ENCODE data around the gene AQP7.
"Not testable (repeated sequence)": the region's sequence is repeated elsewhere in the genome, so short reads cannot be mapped to it uniquely, and the experiment has no call there.

Gene AQP7

DNA sequence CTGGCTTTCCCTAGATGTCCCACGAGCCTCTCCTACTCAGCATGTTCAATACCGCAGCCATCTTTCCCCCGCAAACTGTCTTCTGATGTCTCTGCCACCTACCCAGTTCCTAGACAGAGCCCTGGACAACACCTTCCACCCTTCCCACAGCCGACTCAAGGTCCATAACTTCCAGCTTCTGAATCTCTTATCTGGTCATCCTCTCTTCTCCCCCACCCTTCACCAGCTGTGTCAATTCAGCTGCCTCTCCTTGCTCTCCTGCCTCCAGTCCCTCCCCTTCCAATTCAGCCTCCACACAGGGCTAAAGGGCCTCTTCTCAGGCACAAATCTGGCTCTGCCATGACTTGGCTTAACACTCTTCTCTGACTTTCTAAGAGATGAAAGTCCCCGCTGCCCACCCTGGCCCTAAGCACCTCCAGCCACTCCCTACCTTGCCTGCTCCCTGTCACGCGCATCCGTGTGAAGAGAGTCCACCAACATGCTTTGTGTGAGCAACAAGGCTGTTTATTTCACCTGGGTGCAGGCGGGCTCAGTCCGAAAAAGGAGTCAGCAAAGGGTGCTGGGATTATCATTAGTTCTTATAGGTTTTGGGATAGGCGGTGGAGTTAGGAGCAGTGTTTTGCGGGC lies 25.2 kb downstream of the AQP7 start:
- in situ Hi-C loops (cut with MboI; ENCODE audit: low sequenced_read_pairs), result no loop called here

DNA sequence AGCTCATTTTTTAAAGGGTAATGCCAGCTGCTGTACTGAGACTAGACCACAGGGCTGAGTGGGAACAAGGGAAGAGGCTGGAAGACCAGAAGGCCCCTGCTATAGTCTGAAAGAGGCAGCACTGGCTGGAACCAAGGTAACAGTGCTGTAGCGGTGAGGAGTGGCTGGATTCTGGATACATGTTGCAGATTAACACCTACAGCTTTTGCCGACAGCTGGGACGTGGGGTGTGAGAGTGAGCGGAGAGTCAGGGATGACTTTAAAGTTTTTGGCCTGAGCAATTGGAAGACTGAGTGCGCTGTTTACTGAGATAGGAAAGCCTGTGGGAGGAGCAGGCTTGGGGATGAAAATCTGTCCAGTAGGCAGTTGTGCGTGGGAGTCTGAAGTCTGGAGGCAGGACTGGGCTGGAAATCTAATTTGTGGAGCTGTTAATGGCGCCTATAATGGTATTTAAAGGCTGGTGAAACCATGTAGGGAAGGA lies 26.5 kb downstream of the AQP7 start:
- in situ Hi-C loops (cut with MboI; ENCODE audit: low sequenced_read_pairs), result no loop called here

DNA sequence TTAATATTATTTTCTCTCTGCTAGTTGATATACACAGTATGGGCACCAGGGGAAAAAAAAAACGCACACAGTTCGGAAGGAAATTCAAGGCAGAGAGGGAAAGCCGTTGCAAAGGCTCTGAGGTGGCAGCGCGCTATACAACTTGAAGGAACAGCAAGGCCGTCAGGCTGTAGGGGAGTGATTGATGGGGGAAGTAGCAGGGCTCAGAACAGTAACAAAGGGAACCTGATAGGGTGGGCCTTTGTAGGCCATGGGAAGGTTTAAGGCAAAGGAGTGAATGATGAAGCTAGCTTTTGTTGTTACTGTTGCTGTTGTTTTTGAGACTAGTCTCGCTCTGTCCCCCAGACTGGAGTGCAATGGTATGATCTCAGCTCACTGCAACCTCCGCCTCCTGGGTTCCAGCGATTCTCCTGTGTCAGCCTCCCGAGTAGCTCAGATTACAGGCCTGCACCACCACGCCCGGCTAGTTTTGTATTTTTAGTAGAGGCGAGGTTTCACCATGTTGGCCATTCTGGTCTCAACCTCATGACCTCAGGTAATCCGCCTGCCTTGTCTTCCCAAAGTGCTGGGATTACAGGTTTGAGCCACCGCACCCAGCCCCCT lies 27.0 kb downstream of the AQP7 start:
- in situ Hi-C loops (cut with MboI; ENCODE audit: low sequenced_read_pairs), result no loop called here

DNA sequence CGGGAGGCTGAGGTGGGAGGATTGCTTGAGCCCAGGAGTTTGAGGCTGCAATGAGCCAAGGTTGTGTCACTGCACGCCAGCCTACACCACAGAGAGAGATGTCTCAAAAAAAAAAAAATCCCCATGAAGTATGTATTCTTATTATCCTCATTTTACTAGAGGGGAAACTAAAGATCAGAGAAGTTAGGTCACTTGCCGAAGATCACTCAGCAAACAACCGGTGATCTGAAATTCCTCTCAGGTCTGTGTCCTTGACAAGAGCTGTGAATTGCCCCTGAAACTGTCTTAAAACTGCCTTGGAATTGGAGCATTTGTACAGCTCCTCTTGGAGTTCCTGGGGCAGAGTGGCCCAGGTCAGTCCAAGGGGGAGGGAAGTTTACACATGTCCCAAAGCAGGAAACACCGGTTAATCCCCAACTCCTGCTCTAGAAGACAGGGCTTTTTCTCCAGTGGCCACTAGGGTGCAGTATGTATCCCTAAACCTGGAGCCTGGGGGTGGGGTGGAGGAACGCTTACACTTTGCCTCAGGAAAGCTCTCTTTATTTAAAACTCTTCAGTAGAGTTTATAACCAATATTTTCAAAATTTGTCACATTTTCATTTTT lies 27.6 kb downstream of the AQP7 start:
- in situ Hi-C loops (cut with MboI; ENCODE audit: low sequenced_read_pairs), result no loop called here

DNA sequence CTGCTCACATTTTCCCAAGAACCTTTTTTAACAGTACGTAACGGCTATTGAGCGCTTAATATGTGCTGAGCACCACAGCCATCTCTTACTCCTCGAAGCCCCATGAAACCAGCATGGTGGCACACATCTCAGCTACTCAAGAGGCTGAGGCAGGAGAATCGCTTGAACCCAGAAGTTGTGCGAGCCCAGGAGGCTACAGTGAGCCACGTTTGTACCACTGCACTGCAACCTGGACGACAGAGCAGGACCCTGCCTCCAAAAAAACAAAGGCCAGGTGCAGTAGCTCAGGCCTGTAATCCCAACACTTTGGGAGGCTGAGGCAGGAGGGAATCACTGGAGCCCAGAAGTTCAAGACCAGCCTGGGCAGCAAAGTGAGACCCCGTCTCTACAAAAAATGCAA lies 28.2 kb downstream of the AQP7 start:
- in situ Hi-C loops (cut with MboI; ENCODE audit: low sequenced_read_pairs), result no loop called here

DNA sequence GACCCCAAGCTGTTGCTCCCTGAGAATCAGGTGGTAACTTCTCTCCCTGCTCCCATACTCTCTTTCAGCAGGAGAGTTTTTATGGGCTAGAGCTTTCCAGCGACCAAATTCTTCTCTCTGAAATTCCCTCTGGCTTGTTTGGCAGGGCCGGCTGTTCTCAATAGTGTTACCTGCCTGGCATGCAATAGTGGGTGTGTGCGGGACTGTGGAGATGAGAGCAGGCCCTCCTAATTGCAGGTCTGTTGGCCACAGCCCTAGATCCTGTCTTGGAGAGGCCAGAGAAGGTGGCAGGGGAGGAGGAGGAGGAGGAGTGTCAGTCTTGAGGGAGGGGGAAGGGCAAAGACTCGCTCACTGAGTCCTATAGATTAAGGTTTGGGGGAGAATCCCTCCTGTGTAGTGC lies 29.5 kb downstream of the AQP7 start:
- in situ Hi-C loops (cut with MboI; ENCODE audit: low sequenced_read_pairs), result no loop called here

DNA sequence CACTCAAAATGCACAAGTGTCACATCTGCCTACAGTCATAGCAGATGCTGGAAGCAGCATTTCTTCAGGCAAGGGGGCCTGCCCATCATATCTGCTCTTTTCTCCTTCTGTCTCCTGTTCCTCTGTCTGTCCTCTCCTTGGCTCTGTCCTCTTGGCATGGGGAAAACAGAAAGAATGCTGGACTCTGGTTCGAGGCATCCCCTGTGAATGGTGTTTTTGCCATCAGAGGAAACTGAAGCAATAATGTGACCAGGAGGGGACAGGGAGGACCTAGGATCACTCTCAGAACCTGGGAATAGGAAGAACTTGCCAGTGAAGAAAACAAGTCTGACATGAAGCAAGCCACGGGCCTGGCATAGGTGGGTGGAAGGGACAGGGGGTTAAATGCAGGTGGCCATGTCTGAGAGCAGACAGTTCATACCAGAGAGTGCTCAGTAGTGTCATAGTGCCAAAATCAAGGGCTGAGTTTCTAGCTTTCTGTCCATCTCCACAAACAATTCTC lies 35.3 kb downstream of the AQP7 start:
- in situ Hi-C loops (cut with MboI; ENCODE audit: low sequenced_read_pairs), result no loop called here

DNA sequence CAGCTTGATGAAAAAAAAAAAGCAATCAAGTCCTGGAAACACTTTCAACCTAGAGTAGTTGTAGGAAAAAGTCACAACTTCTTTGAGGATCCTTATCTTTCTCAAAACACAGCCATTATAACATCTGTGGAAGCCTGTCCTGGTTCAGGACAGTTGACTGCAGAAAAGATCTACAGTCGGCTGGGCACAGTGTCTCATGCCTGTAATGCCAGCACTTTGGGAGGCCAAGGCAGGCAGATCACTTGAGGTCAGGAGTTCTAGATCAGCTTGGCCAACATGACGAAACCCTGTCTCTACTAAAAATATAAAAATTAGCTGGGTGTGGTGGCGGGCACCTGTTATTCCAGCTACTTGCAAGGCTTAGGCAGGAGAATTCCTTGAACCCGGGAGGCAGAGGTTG lies 37.6 kb downstream of the AQP7 start:
- in situ Hi-C loops (cut with MboI; ENCODE audit: low sequenced_read_pairs), result not testable (repeated sequence)

DNA sequence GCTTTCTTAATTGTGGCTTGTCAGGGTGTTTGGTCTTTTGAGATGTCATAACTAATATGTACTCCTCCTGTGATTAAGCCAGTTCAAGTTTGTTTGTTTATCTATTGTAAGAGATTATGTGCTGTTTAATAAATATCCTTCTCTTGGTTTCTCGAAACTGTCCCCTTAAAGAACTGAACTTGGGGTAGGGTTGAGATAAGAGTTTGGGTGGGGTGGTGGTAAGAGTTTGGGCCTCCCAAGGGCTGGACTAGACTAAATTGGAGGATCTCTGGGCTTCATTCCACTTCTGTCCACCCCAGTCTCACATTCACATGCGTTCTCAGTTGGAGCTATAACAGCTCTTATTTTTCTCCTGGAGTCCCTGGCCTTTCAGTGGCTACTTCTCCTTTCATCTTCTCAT lies 38.2 kb downstream of the AQP7 start:
- in situ Hi-C loops (cut with MboI; ENCODE audit: low sequenced_read_pairs), result no loop called here

DNA sequence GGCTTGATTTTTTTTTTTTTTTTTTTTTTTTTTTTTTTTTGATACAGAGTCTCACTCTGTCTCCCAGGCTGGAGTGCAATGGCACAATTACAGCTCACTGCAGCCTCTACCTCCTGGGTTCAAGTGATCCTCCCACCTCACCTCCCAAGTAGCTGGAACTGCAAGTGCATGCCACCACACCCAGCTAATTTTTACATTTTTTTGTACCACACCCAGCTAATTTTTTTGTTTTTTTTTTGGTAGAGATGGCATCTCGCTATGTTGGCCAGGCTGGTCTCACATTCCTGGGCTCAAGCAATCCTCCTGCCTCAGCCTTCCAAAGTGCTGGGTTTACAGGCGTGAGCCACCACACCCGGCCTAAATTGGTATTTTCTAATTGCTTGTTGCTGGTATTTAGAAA lies 43.7 kb downstream of the AQP7 start:
- in situ Hi-C loops (cut with MboI; ENCODE audit: low sequenced_read_pairs), result not testable (repeated sequence)

DNA sequence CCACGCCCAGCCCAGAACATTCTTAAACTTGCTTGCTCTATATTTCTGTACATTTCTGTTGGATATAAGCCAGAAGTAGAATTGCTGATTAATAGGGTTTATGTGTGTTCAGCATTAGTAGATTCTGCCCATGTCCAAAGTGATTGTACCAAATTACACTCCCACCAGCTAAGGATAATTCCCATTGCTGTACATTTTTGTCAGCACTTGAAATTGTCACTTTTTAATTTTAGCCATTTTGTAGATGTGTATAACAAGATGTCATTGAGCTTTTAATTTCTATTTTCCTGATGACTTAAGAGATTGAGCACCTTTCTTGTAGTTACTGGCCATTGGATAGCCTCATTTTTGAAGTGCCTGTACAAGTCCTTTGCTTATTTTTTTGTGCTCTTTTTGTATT lies 46.4 kb downstream of the AQP7 start:
- in situ Hi-C loops (cut with MboI; ENCODE audit: low sequenced_read_pairs), result no loop called here

DNA sequence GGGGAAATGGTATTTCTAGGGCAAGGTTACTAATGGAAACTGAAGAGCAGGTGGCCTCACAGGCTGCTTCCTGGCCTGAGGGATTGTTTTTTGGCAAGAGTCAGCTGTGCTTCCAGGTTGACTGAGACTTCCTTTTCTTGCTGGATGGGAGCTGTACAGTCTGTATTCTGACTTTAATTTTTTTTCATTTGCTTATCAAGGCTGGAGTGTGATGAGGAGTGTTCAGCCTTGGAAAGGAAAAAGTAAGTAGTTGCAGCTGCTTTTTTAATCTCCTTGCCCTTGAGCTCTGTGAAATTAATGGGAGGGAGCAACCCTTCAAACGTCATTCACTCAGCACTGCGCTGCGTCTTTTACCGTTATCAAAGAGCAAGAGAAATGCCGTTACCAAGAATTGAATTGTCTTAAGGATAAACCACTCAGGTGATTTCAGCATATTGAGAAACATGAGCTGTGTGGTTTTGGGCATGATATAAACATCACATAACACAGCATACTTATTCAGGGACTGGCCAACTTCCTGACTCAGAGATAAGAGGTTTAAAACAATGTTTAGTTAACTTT lies 47.6 kb downstream of the AQP7 start:
- in situ Hi-C loops (cut with MboI; ENCODE audit: low sequenced_read_pairs), result no loop called here

DNA sequence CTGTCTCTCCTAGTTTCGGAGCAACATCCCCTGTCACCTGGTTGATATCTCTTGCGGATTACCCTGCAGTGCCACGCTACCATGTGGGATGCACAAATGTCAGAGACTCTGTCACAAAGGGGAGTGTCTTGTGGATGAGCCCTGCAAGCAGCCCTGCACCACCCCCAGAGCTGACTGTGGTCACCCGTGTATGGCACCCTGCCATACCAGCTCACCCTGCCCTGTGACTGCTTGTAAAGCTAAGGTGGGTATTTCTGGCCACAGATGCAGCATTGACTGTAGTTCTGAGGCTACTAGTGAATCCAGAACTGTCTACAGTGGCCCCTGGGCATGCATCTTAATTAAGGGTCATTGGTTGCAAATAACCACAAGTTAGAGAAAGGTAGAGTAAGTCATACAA lies 50.8 kb downstream of the AQP7 start:
- in situ Hi-C loops (cut with MboI; ENCODE audit: low sequenced_read_pairs), result no loop called here

DNA sequence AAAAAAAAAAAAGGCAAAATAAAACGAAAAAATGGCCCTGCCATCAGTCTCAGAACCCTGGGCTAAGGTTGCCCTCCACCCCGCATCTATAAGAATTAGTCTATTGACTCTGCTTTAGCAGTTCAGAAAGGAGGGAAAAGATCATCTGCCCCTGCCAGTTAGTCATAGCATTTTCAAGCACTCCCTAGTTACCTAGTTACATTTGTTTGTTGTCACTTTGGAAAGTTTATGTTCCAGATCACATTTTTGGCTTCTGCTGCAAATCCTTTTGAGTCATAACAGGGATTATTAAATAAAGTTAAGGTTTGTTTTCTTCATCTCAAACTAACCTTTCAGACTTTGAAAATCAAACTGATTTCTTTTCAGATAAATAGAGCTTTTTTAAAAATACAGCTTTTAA lies 52.1 kb downstream of the AQP7 start:
- in situ Hi-C loops (cut with MboI; ENCODE audit: low sequenced_read_pairs), result no loop called here

DNA sequence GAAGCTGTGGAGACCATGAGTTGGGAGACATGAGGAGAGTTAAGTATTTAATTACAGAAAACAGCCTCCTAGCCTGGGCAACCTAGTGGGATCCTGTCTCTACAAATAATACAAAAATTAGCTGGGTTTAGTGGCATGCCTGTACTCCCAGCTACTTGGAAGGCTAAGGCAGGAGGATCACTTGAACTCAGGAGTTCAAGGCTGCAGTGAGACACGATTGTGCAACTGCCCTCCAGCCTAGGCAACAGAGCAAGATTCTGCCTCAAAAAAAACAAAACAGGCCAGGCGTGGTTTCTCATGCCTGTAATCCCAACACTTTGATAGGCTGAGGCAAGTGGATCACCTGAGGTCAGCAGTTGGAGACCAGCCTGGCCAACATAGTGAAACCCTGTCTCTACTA lies 52.6 kb downstream of the AQP7 start:
- in situ Hi-C loops (cut with MboI; ENCODE audit: low sequenced_read_pairs), result no loop called here

DNA sequence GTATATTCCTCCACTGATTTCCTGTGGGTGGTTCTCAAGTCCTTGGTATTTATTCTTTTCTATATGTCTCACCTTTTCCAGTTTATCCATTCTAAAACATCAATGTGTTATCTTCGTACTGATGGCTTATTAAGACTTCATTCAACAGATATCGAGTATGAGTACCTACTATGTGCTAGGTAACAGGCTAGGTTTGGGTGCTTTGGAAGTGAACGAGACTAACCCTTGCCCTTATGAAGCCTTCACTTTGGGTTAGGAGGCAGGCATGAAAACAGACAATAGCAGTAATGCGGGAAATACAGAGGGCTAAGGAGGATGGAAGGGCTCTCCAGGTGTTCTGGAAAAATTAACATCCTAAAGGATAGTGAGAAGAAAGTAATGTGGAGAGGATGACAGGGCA lies 53.4 kb downstream of the AQP7 start:
- in situ Hi-C loops (cut with MboI; ENCODE audit: low sequenced_read_pairs), result no loop called here

DNA sequence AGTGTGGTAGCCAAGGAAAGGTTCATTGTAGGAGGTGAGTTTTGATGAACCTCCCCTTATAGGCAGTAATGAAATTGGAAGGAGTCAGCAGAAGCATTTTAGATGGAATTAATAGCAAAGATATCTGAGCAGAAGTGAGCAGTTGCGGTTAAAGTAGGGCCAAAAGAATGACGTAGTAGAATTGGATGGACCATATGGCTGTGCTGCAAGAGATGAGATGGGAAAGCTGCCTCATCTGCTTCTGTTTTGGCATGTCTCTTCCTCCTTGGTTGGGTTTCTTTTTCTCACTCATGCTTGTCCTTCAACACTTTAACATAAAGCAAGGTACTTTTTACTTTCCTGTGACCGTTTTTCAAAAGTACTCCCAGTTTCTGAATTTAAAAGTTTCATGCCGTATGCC lies 55.8 kb downstream of the AQP7 start:
- in situ Hi-C loops (cut with MboI; ENCODE audit: low sequenced_read_pairs), result no loop called here

DNA sequence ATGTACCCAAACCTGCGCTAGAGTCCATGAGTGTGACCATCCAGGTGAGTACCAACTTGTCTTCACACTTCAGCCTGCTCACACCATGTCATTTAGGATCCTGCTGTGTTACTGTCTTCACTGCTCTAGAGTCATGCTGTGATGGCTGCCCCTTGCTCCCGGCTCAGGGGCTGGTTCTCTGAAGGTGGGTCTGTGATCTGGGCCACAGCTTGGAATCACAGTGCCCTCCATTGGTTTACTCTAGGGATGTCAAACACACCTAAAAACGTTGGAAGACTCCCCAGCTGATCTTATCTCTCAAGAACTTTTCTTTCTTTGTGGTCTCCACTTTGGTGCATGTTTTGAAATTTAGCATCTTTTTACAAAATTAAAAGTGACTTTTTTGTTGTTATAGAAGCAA lies 58.2 kb downstream of the AQP7 start:
- in situ Hi-C loops (cut with MboI; ENCODE audit: low sequenced_read_pairs), result no loop called here

DNA sequence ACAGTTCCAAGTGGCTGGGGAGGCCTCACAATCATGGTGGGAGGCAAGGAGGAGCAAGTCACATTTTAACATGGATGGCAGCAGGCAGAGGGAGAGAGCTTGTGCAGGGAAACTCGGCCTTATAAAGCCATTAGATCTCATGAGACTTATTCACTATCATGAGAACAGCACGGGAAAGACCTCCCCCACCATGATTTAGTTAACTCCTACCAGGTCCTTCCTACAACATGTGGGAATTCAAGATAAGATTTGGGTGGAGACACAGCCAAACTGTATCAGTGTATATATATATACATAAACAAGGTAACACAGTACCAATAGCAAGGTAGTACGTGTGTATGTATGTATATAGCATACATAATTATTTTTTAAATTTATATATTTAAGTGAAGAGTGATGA lies 61.2 kb downstream of the AQP7 start:
- in situ Hi-C loops (cut with MboI; ENCODE audit: low sequenced_read_pairs), result no loop called here

DNA sequence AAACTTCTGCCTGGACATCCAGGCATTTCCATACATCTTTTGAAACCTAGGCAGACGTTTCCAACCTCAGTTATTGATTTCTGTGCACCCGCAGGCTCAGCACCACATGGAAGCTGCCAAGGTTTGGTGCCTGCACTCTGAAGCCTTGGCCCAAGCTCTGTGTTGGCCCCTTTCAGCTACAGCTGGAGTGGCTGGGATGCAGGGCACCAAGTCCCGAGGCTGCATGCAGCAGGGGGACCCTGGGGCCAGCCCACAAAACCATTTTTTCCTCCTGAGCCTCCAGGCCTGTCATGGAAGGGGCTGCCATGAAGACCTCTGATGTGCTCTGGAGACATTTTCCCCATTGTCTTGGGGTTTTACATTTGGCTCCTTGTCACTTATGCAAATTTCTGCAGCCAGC lies 62.2 kb downstream of the AQP7 start:
- in situ Hi-C loops (cut with MboI; ENCODE audit: low sequenced_read_pairs), result no loop called here

Measured in hTERT RPE-1 (cell line).